ENCODE measurements around the gene IGF2R. TPM values are rescaled to one million over a fixed set of nuclear protein-coding genes. Genes with fewer than 3 reads are reported as not detected.
A peak's percentile ranks its signal among the peaks of the same experiment; 100 is the strongest.

IGF2R gene
- polyA plus RNA-seq, 2 donors: 12.9 to 15.0 TPM

GRCh38 chr6:160042014-160042773 is 73.3 kb downstream of the IGF2R start:
- H3K9me3 ChIP-seq (ENCODE audit: control insufficient read depth in 2 of 2, insufficient read depth in 1 of 2, low read depth in 1 of 2, low read length in 1 of 2): no peaks in the 10 kb centered on the region
- H3K36me3 ChIP-seq (ENCODE audit: control insufficient read depth in 2 of 2, insufficient read depth in 2 of 2, low read length in 1 of 2): peaks cover 16 to 17% of the 10 kb centered on the region in 2 donors
- peak overlapping the region; percentile 9 to 18 for H3K4me3 ChIP-seq (ENCODE audit: low read depth in 1 of 2, low read length in 2 of 2)
- peaks cover 5 to 11% of the 10 kb centered on the region in 2 donors for H3K4me1 ChIP-seq (ENCODE audit: control insufficient read depth in 2 of 2, insufficient read depth in 2 of 2, low read length in 1 of 2)
- peak overlapping the region; percentile 95 to 97 for H3K27ac ChIP-seq (ENCODE audit: low read depth in 2 of 2, low read length in 1 of 2)
- WGBS, 2 donors: 52 to 65% methylated on average over 12 of the region's 12 CpGs
- H3K27me3 ChIP-seq (ENCODE audit: control insufficient read depth in 1 of 2, insufficient read depth in 2 of 2, low read length in 2 of 2): no peaks in the 10 kb centered on the region

- 49 to 56% methylated on average over 11 of the region's 11 CpGs for WGBS, 2 donors
- H3K4me3 ChIP-seq (ENCODE audit: low read depth in 1 of 2, low read length in 2 of 2): peak overlapping the region in 1 of 2 donors; percentile 9
- H3K36me3 ChIP-seq (ENCODE audit: control insufficient read depth in 2 of 2, insufficient read depth in 2 of 2, low read length in 1 of 2): peaks cover 21 to 22% of the 10 kb centered on the region in 2 donors
- peaks cover 5 to 13% of the 10 kb centered on the region in 2 donors for H3K4me1 ChIP-seq (ENCODE audit: control insufficient read depth in 2 of 2, insufficient read depth in 2 of 2, low read length in 1 of 2)
- H3K27ac ChIP-seq (ENCODE audit: low read depth in 2 of 2, low read length in 1 of 2): peak overlapping the region; percentile 95 to 97
- no peaks in the 10 kb centered on the region for H3K9me3 ChIP-seq (ENCODE audit: control insufficient read depth in 2 of 2, insufficient read depth in 1 of 2, low read depth in 1 of 2, low read length in 1 of 2)
- no peaks in the 10 kb centered on the region for H3K27me3 ChIP-seq (ENCODE audit: control insufficient read depth in 1 of 2, insufficient read depth in 2 of 2, low read length in 2 of 2)
Observed at GRCh38 chr6:160042788-160043301, 74.0 kb downstream of the IGF2R start.

DNA sequence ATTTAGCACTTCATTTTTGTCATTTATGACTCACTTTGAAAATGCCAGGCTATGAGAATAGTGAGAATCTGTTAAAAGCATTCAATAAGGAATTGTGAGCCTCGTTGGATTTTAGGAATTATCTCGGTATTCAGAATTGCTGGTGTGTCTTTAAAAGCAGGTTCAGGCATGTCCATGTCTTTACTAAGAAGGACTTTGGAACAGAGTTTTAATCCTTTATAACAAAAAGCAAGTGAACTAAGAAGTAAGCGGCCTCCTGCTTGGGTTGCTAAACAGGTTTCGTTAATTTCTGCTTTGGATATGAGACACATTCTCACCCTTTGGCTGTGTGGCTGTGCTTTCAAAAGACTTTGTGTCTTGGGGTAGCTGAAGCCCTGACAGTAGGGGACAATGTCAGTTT is 74.9 kb downstream of the IGF2R start:
- Histone ChIP-seq H3K9me3 (ENCODE audit: control insufficient read depth in 2 of 2, insufficient read depth in 1 of 2, low read depth in 1 of 2, low read length in 1 of 2) (no peaks in the 10 kb centered on the region), H3K27me3 (ENCODE audit: control insufficient read depth in 1 of 2, insufficient read depth in 2 of 2, low read length in 2 of 2) (no peaks in the 10 kb centered on the region), H3K27ac (ENCODE audit: low read depth in 2 of 2, low read length in 1 of 2) (peak overlapping the region; percentile 89 to 95), H3K4me1 (ENCODE audit: control insufficient read depth in 2 of 2, insufficient read depth in 2 of 2, low read length in 1 of 2) (peaks cover 5 to 12% of the 10 kb centered on the region in 2 donors), H3K4me3 (ENCODE audit: low read depth in 1 of 2, low read length in 2 of 2) (no peak overlapping the region), H3K36me3 (ENCODE audit: control insufficient read depth in 2 of 2, insufficient read depth in 2 of 2, low read length in 1 of 2) (peaks cover 29 to 30% of the 10 kb centered on the region in 2 donors)
- 58 to 70% methylated on average over 4 of the region's 4 CpGs for WGBS, 2 donors

DNA sequence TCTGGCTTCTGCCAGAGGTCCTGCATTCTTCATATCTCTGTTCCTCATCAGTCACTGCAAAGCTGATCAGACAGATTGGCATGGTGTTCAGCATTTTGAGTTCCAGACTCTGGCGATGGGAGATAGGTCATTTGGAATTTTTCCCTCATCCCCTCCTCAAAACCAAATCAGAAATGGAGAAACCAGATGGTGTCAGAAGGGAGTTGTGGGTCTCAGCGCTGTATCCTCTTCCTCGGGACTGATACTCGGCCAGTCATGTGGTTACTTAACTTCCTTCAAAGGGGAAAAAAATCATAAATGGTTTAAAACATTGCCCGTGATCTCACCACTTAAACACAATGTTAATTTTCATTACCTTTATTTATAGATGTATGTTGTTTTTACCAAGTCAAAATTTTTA is 75.8 kb downstream of the IGF2R start:
- H3K9me3 ChIP-seq (ENCODE audit: control insufficient read depth in 2 of 2, insufficient read depth in 1 of 2, low read depth in 1 of 2, low read length in 1 of 2): no peaks in the 10 kb centered on the region
- H3K4me3 ChIP-seq (ENCODE audit: low read depth in 1 of 2, low read length in 2 of 2): no peak overlapping the region
- WGBS, 2 donors: 82 to 83% methylated on average over 5 of the region's 5 CpGs
- H3K4me1 ChIP-seq (ENCODE audit: control insufficient read depth in 2 of 2, insufficient read depth in 2 of 2, low read length in 1 of 2): peaks cover 5 to 12% of the 10 kb centered on the region in 2 donors
- peaks cover 34 to 36% of the 10 kb centered on the region in 2 donors for H3K36me3 ChIP-seq (ENCODE audit: control insufficient read depth in 2 of 2, insufficient read depth in 2 of 2, low read length in 1 of 2)
- peak overlapping the region in 1 of 2 donors; percentile 23 for H3K27ac ChIP-seq (ENCODE audit: low read depth in 2 of 2, low read length in 1 of 2)
- H3K27me3 ChIP-seq (ENCODE audit: control insufficient read depth in 1 of 2, insufficient read depth in 2 of 2, low read length in 2 of 2): no peaks in the 10 kb centered on the region

DNA sequence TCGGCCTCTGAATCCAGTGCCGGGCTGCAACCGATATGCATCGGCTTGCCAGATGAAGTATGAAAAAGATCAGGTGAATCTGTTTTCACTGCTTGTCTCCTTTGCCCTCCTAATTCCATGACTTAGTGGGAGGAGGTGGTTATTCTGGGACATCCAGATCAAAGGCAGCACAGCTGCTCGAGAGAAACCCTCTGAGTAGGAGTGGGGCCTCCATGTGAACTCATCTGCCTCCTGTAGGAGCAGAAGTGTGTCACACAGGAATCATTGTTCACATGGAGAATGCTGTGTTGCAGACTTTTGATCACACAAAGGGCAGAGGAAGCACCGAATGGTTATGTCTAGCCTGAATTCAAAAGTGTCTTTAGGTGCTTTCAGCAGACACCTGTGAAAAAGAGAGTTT is 79.6 kb downstream of the IGF2R start:
- H3K36me3 ChIP-seq (ENCODE audit: control insufficient read depth in 2 of 2, insufficient read depth in 2 of 2, low read length in 1 of 2): peaks cover 32 to 47% of the 10 kb centered on the region in 2 donors

DNA sequence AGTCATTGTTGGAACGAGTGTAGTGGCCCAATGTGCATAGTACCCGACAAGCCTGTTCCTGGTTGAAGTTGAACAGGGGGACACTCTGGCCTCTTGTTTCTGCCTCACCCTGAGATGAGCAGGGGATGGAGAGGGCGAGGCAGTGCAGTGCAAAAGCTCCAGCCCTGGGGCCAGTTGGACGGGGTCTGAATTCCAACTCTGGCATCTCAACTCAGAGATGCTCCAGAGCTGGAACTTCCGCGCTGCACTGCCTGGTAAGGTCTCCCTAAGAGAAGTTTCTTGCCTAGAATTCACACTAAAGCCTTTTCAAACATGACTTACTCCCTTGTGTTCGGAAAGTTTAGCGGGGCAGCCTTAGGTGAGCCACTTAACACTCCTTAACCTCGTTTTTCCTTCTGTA is 80.5 kb downstream of the IGF2R start:
- Histone ChIP-seq H3K9me3 (ENCODE audit: control insufficient read depth in 2 of 2, insufficient read depth in 1 of 2, low read depth in 1 of 2, low read length in 1 of 2) (no peaks in the 10 kb centered on the region), H3K4me1 (ENCODE audit: control insufficient read depth in 2 of 2, insufficient read depth in 2 of 2, low read length in 1 of 2) (peaks cover 2 to 3% of the 10 kb centered on the region in 2 donors), H3K27me3 (ENCODE audit: control insufficient read depth in 1 of 2, insufficient read depth in 2 of 2, low read length in 2 of 2) (no peaks in the 10 kb centered on the region), H3K4me3 (ENCODE audit: low read depth in 1 of 2, low read length in 2 of 2) (no peak overlapping the region), H3K27ac (ENCODE audit: low read depth in 2 of 2, low read length in 1 of 2) (no peak overlapping the region), H3K36me3 (ENCODE audit: control insufficient read depth in 2 of 2, insufficient read depth in 2 of 2, low read length in 1 of 2) (peaks cover 32 to 51% of the 10 kb centered on the region in 2 donors)
- WGBS, 2 donors: 86 to 94% methylated on average over 9 of the region's 9 CpGs

More for the DNA sequence above, 79.6 kb downstream of the IGF2R start:
- no peak overlapping the region for H3K27ac ChIP-seq (ENCODE audit: low read depth in 2 of 2, low read length in 1 of 2)
- 88 to 90% methylated on average over 6 of the region's 6 CpGs for WGBS, 2 donors
- no peaks in the 10 kb centered on the region for H3K9me3 ChIP-seq (ENCODE audit: control insufficient read depth in 2 of 2, insufficient read depth in 1 of 2, low read depth in 1 of 2, low read length in 1 of 2)
- no peaks in the 10 kb centered on the region for H3K27me3 ChIP-seq (ENCODE audit: control insufficient read depth in 1 of 2, insufficient read depth in 2 of 2, low read length in 2 of 2)
- peaks cover 2 to 3% of the 10 kb centered on the region in 2 donors for H3K4me1 ChIP-seq (ENCODE audit: control insufficient read depth in 2 of 2, insufficient read depth in 2 of 2, low read length in 1 of 2)
- H3K4me3 ChIP-seq (ENCODE audit: low read depth in 1 of 2, low read length in 2 of 2): no peak overlapping the region

DNA sequence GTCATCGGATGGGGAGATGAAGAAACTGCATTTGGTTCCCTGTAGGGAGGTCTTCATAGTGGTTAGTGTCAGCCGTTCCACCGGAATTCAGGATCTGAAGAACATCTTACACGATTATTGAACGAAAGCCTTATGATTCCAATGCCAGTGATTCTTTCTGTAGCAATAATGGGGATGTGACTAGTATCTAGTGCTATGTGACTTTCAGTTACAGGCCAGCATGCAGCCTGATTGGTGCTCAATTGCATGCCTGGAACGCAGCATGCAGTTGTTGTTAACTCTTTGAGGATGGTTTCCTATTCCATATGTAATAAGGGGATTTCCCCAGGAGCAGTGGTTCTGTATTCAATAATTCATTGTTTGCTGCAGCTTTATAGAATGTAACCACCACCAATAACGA is 81.1 kb downstream of the IGF2R start:
- Histone ChIP-seq H3K4me1 (ENCODE audit: control insufficient read depth in 2 of 2, insufficient read depth in 2 of 2, low read length in 1 of 2) (peaks cover 2 to 3% of the 10 kb centered on the region in 2 donors), H3K9me3 (ENCODE audit: control insufficient read depth in 2 of 2, insufficient read depth in 1 of 2, low read depth in 1 of 2, low read length in 1 of 2) (no peaks in the 10 kb centered on the region), H3K27me3 (ENCODE audit: control insufficient read depth in 1 of 2, insufficient read depth in 2 of 2, low read length in 2 of 2) (no peaks in the 10 kb centered on the region), H3K36me3 (ENCODE audit: control insufficient read depth in 2 of 2, insufficient read depth in 2 of 2, low read length in 1 of 2) (peaks cover 33 to 56% of the 10 kb centered on the region in 2 donors), H3K4me3 (ENCODE audit: low read depth in 1 of 2, low read length in 2 of 2) (no peak overlapping the region), H3K27ac (ENCODE audit: low read depth in 2 of 2, low read length in 1 of 2) (no peak overlapping the region)
- 92 to 95% methylated on average over 7 of the region's 7 CpGs for WGBS, 2 donors

DNA sequence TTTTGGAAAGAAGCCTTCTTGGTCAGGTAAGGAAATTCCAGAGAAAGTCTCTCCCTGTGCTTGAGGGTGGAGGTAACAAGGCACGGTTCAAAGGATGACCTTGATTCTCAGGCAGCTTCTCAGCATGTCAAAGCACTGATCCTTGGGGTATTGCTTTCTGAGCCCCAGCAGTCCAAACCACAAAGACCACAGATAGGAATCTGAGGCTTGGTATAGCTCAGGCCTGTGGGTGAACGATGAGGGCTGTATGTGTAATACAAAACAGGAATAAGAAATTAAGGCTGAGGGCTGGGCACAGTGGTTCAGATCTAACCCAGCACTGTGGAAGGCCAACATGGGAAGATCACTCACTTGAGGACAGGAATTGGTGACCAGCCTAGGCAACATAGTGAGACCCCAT is 82.5 kb downstream of the IGF2R start:
- no peak overlapping the region for H3K27ac ChIP-seq (ENCODE audit: low read depth in 2 of 2, low read length in 1 of 2)
- H3K27me3 ChIP-seq (ENCODE audit: control insufficient read depth in 1 of 2, insufficient read depth in 2 of 2, low read length in 2 of 2): no peaks in the 10 kb centered on the region
- 85% methylated on average over 2 of the region's 2 CpGs for WGBS, 2 donors
- H3K4me3 ChIP-seq (ENCODE audit: low read depth in 1 of 2, low read length in 2 of 2): no peak overlapping the region
- no peaks in the 10 kb centered on the region for H3K9me3 ChIP-seq (ENCODE audit: control insufficient read depth in 2 of 2, insufficient read depth in 1 of 2, low read depth in 1 of 2, low read length in 1 of 2)
- H3K4me1 ChIP-seq (ENCODE audit: control insufficient read depth in 2 of 2, insufficient read depth in 2 of 2, low read length in 1 of 2): peaks cover 2 to 3% of the 10 kb centered on the region in 2 donors
- peaks cover 35 to 65% of the 10 kb centered on the region in 2 donors for H3K36me3 ChIP-seq (ENCODE audit: control insufficient read depth in 2 of 2, insufficient read depth in 2 of 2, low read length in 1 of 2)

GRCh38 chr6:160054271-160054670 is 85.4 kb downstream of the IGF2R start:
- WGBS, 2 donors: 91 to 95% methylated on average over 6 of the region's 6 CpGs
- Histone ChIP-seq H3K36me3 (ENCODE audit: control insufficient read depth in 2 of 2, insufficient read depth in 2 of 2, low read length in 1 of 2) (peaks cover 19 to 53% of the 10 kb centered on the region in 2 donors), H3K27ac (ENCODE audit: low read depth in 2 of 2, low read length in 1 of 2) (no peak overlapping the region), H3K4me3 (ENCODE audit: low read depth in 1 of 2, low read length in 2 of 2) (no peak overlapping the region), H3K9me3 (ENCODE audit: control insufficient read depth in 2 of 2, insufficient read depth in 1 of 2, low read depth in 1 of 2, low read length in 1 of 2) (no peaks in the 10 kb centered on the region), H3K4me1 (ENCODE audit: control insufficient read depth in 2 of 2, insufficient read depth in 2 of 2, low read length in 1 of 2) (no peaks in the 10 kb centered on the region), H3K27me3 (ENCODE audit: control insufficient read depth in 1 of 2, insufficient read depth in 2 of 2, low read length in 2 of 2) (no peaks in the 10 kb centered on the region)
